Measurements from ENCODE around the gene C19orf18. TPM values are rescaled to one million over a fixed set of nuclear protein-coding genes. Genes with fewer than 3 reads are reported as not detected.
"Not testable (repeated sequence)": the region's sequence is repeated elsewhere in the genome, so short reads cannot be mapped to it uniquely, and the experiment has no call there.

The C19orf18 gene
- total RNA-seq, 4 donors from 2014 or later = not detected

- Histone ChIP-seq H3K4me1 (peaks cover 10 to 15% of the 10 kb centered on the region in 2 donors), H3K4me3 (replicated peaks in 1 of 3) (peak within 1 kb of the TSS; percentile 29 to 78 (median 60)), H3K27ac (peak within 1 kb of the TSS in 2 of 3 donors; percentile 3 to 51)
- H3K9me3 ChIP-seq; H3K36me3 ChIP-seq; intact Hi-C loops (cut with DNase I); H3K27me3 ChIP-seq: not testable (repeated sequence)
- 0 to 1% methylated on average over 18 to 30 of the region's 51 CpGs for WGBS, 2 donors
- peak in 1 of 2 donors; percentile 60 for TF ChIP-seq POLR2A (IDR thresholded peaks at IDR 0.05)
- TF ChIP-seq, protein P1, sequence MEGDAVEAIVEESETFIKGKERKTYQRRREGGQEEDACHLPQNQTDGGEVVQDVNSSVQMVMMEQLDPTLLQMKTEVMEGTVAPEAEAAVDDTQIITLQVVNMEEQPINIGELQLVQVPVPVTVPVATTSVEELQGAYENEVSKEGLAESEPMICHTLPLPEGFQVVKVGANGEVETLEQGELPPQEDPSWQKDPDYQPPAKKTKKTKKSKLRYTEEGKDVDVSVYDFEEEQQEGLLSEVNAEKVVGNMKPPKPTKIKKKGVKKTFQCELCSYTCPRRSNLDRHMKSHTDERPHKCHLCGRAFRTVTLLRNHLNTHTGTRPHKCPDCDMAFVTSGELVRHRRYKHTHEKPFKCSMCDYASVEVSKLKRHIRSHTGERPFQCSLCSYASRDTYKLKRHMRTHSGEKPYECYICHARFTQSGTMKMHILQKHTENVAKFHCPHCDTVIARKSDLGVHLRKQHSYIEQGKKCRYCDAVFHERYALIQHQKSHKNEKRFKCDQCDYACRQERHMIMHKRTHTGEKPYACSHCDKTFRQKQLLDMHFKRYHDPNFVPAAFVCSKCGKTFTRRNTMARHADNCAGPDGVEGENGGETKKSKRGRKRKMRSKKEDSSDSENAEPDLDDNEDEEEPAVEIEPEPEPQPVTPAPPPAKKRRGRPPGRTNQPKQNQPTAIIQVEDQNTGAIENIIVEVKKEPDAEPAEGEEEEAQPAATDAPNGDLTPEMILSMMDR (IDR thresholded peaks at IDR 0.05) = peak in 3 of 6 experiments; percentile 17 to 29 (median 24)
- peak; percentile 85 to 87 for DNase-seq
Measured at GRCh38 chr19:57916168-57916995, 58.0 kb downstream of the C19orf18 start, which contains the start of gene ZNF417. Gene ZNF417, minus strand, starts transcription at chr19:57916592. Its CDS starts 181 bp downstream, at chr19:57916411.

GRCh38 chr19:57914531-57914930 lies 59.8 kb downstream of the C19orf18 start:
- intact Hi-C loops (cut with DNase I) = no loop called here
- WGBS, 2 donors = 85 to 90% methylated on average over 3 of the region's 3 CpGs
- no peak overlapping the region for H3K4me3 ChIP-seq (replicated peaks in 1 of 3)
- H3K4me1 ChIP-seq = peaks cover 10 to 15% of the 10 kb centered on the region in 2 donors
- peaks cover 12 to 14% of the 10 kb centered on the region in 2 donors for H3K36me3 ChIP-seq
- H3K27me3 ChIP-seq = no peaks in the 10 kb centered on the region
- no peak for TF ChIP-seq POLR2A (IDR thresholded peaks at IDR 0.05)
- TF ChIP-seq, protein P1 (IDR thresholded peaks at IDR 0.05) = no peak
- H3K27ac ChIP-seq = no peak overlapping the region
- DNase-seq = no peak
- H3K9me3 ChIP-seq = no peaks in the 10 kb centered on the region

Other genes with a start within 250 kb of the C19orf18 start
- gene ZNF671, start 246.9 kb downstream of the C19orf18 start, total RNA-seq = 10 to 100 TPM; 16.8 to 27.6 (median 20.7) TPM
- 10 to 100 TPM; 17.6 to 24.4 (median 22.4) TPM for gene ZNF776, start 227.7 kb downstream of the C19orf18 start, total RNA-seq
- gene ZNF586, start 204.9 kb downstream of the C19orf18 start, total RNA-seq = 10 to 100 TPM; 23.8 to 30.5 (median 27.5) TPM
- gene ZNF552, start 159.6 kb downstream of the C19orf18 start, total RNA-seq = 10 to 100 TPM in 2 of 4 donors, 1 to 10 TPM in 2; 5.3 to 13.6 (median 10.2) TPM
- gene ZNF587B, start 144.2 kb downstream of the C19orf18 start, total RNA-seq = 10 to 100 TPM; 21.8 to 35.8 (median 23.9) TPM
- 10 to 100 TPM; 15.9 to 36.5 (median 24.4) TPM for gene ZNF587, start 124.7 kb downstream of the C19orf18 start, total RNA-seq
- 10 to 100 TPM; 25.6 to 41.4 (median 31.6) TPM for gene ZNF814, start 85.5 kb downstream of the C19orf18 start, total RNA-seq
- gene ZNF417, start 57.9 kb downstream of the C19orf18 start, total RNA-seq = 10 to 100 TPM; 17.7 to 33.0 (median 25.1) TPM
- 10 to 100 TPM in 3 of 4 donors, 1 to 10 TPM in 1; 9.3 to 17.2 (median 11.7) TPM for gene ZNF418, start 39.1 kb downstream of the C19orf18 start, total RNA-seq
- 10 to 100 TPM in 1 of 4 donors, 1 to 10 TPM in 3; 5.7 to 11.1 (median 6.3) TPM for gene ZNF256, start 26.8 kb downstream of the C19orf18 start, total RNA-seq
- 10 to 100 TPM; 30.2 to 60.4 (median 38.6) TPM for gene ZNF606, start 28.3 kb upstream of the C19orf18 start, total RNA-seq
- 1 to 10 TPM in 3 of 4 donors, under 1 TPM in 1; 0.88 to 7.5 (median 3.4) TPM for gene ZSCAN1, start 59.5 kb upstream of the C19orf18 start, total RNA-seq
- 10 to 100 TPM; 12.6 to 22.9 (median 18.1) TPM for gene ZNF135, start 84.7 kb upstream of the C19orf18 start, total RNA-seq
- 100 to 1,000 TPM; 129 to 150 (median 132) TPM for gene ZSCAN18, start 123.7 kb upstream of the C19orf18 start, total RNA-seq
- gene ZNF329, start 176.3 kb upstream of the C19orf18 start, total RNA-seq = 10 to 100 TPM; 15.6 to 20.6 (median 17.6) TPM
- 10 to 100 TPM; 43.0 to 75.3 (median 49.9) TPM for gene ZNF274, start 208.5 kb upstream of the C19orf18 start, total RNA-seq

All from thyroid gland (tissue), 4 donors.